Upper lobe of right lung (tissue), 1 donor: ENCODE results near the gene PADI4. TPM values are rescaled to one million over a fixed set of nuclear protein-coding genes. Genes with fewer than 3 reads are reported as not detected.

Experiments used
- ATAC-seq: fragments of 200-7000 bp; cut with Tn5 transposase; one replicate; pipeline ENCODE4 v1.9.1; 2020; ENCODE audit warnings: mild to moderate bottlenecking, moderate library complexity
- DNase-seq: peaks from one replicate; pipeline ENCODE4 v3.0.0-alpha.2; 2020
- H3K27ac ChIP-seq: fragments of 200-600 bp; one replicate; pipeline ENCODE4 v1.8.0; 2022
- H3K27me3 ChIP-seq: fragments of 200-600 bp; one replicate; pipeline ENCODE4 v1.8.0; 2022; ENCODE audit warnings: mild to moderate bottlenecking
- H3K36me3 ChIP-seq: fragments of 200-600 bp; one replicate; pipeline ENCODE4 v1.8.0; 2022
- H3K4me1 ChIP-seq: fragments of 200-600 bp; one replicate; pipeline ENCODE4 v1.8.0; 2022
- H3K4me3 ChIP-seq: fragments of 200-600 bp; one replicate; pipeline ENCODE4 v1.8.0; 2022; ENCODE audit warnings: mild to moderate bottlenecking
- H3K9me3 ChIP-seq: fragments of 200-600 bp; one replicate; pipeline ENCODE4 v1.8.0; 2022
- intact Hi-C: fragments of 100-400 bp; cut with DNase I; formaldehyde crosslinking; loops from one replicate; pipeline ENCODE4 v1.11.0; 2022
- total RNA-seq: library from RNA; stranded (reverse); fragmentation: NEBNext Ultra II Directional; extraction: Animal tissue kit (Norgen Biotek cat#: 25700); gene quantifications from one replicate; pipeline ENCODE4 v1.2.1, GENCODE V29; 2021
- TF ChIP-seq, protein P1 (sequence below): fragments of 200-600 bp; IDR thresholded peaks from one replicate; pipeline ENCODE4 v1.8.0; 2022; ENCODE audit warnings: antibody characterized with exemption
- donor health status: DM: no; HTN: yes; CAD: no; lungs with severe emphysema.

PADI4 gene
- total RNA-seq, 1 donor from 2014 or later: 2.3 TPM

DNA sequence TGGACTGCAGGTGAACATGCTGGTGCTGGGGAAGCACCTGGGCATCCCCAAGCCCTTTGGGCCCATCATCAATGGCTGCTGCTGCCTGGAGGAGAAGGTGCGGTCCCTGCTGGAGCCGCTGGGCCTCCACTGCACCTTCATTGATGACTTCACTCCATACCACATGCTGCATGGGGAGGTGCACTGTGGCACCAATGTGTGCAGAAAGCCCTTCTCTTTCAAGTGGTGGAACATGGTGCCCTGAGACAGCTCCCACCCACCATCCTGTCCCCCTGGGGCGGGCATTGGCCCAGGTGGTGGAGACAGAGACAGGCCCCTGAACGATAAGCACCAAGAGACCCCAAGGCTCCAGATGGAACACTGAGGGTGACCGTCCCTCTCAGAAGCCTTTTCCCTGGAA is 25.2 kb upstream of the PADI4 start:
- intact Hi-C loops: no loop called here
- H3K27ac ChIP-seq: no peak overlapping the region

DNA sequence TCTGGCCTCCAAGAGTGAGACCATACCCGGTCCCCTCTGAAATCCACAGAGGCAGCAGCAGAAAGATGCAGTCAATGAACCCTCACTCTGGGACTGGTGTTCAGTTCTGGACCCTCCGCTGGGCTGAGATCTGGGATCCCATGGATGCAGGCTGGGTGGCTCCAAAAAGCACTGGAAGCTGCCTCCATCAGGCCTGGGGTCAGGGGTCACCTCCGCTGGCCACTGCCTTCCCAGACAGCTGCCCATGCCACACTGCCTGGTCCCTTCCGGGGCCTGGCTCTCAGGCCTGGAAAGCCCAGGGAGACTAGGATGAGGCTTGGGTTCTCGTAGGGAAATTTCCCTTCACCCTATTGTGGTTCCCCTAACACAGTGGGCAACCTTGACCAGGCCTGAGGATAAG is 21.4 kb upstream of the PADI4 start:
- Histone ChIP-seq H3K27ac (no peak overlapping the region), H3K4me3 (no peak overlapping the region), H3K36me3 (no peaks in the 10 kb centered on the region), H3K4me1 (peaks cover 2% of the 10 kb centered on the region), H3K9me3 (no peaks in the 10 kb centered on the region), H3K27me3 (peaks cover 9% of the 10 kb centered on the region)
- TF ChIP-seq, protein P1, sequence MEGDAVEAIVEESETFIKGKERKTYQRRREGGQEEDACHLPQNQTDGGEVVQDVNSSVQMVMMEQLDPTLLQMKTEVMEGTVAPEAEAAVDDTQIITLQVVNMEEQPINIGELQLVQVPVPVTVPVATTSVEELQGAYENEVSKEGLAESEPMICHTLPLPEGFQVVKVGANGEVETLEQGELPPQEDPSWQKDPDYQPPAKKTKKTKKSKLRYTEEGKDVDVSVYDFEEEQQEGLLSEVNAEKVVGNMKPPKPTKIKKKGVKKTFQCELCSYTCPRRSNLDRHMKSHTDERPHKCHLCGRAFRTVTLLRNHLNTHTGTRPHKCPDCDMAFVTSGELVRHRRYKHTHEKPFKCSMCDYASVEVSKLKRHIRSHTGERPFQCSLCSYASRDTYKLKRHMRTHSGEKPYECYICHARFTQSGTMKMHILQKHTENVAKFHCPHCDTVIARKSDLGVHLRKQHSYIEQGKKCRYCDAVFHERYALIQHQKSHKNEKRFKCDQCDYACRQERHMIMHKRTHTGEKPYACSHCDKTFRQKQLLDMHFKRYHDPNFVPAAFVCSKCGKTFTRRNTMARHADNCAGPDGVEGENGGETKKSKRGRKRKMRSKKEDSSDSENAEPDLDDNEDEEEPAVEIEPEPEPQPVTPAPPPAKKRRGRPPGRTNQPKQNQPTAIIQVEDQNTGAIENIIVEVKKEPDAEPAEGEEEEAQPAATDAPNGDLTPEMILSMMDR: no peak
- peak; percentile 42 for DNase-seq
- intact Hi-C loops: no loop called here
- ATAC-seq: no peak

More for the DNA sequence above, 25.2 kb upstream of the PADI4 start:
- Histone ChIP-seq H3K9me3 (no peaks in the 10 kb centered on the region), H3K27me3 (peaks cover 5% of the 10 kb centered on the region), H3K4me3 (no peak overlapping the region), H3K4me1 (peaks cover 3% of the 10 kb centered on the region), H3K36me3 (no peaks in the 10 kb centered on the region)
- ATAC-seq (no peak), DNase-seq (no peak)
- TF ChIP-seq, protein P1: no peak

- TF ChIP-seq, protein P1: no peak
- H3K4me3 ChIP-seq: no peak overlapping the region
- DNase-seq: peak; percentile 31
- no peak overlapping the region for H3K27ac ChIP-seq
- no peaks in the 10 kb centered on the region for H3K9me3 ChIP-seq
- peaks cover 10% of the 10 kb centered on the region for H3K27me3 ChIP-seq
- H3K36me3 ChIP-seq: no peaks in the 10 kb centered on the region
- intact Hi-C loops: no loop called here
- H3K4me1 ChIP-seq: no peaks in the 10 kb centered on the region
- ATAC-seq: peak; percentile 30
These were observed 20.7 kb upstream of the PADI4 start for GRCh38 chr1:17287130-17287776.

GRCh38 chr1:17289721-17290120 is 18.3 kb upstream of the PADI4 start:
- ATAC-seq (no peak), DNase-seq (no peak)
- intact Hi-C loops: no loop called here
- H3K36me3 ChIP-seq: no peaks in the 10 kb centered on the region
- no peak overlapping the region for H3K4me3 ChIP-seq
- no peaks in the 10 kb centered on the region for H3K9me3 ChIP-seq
- TF ChIP-seq, protein P1: no peak
- peaks cover 19% of the 10 kb centered on the region for H3K27me3 ChIP-seq
- no peaks in the 10 kb centered on the region for H3K4me1 ChIP-seq
- no peak overlapping the region for H3K27ac ChIP-seq

- H3K36me3 ChIP-seq: no peaks in the 10 kb centered on the region
- no peaks in the 10 kb centered on the region for H3K9me3 ChIP-seq
- H3K27ac ChIP-seq: no peak overlapping the region
- intact Hi-C loops: no loop called here
- no peak overlapping the region for H3K4me3 ChIP-seq
- H3K27me3 ChIP-seq: peaks cover 19% of the 10 kb centered on the region
- TF ChIP-seq, protein P1: no peak
- no peaks in the 10 kb centered on the region for H3K4me1 ChIP-seq
- DNase-seq: no peak
- no peak for ATAC-seq
These were observed 17.4 kb upstream of the PADI4 start for GRCh38 chr1:17290553-17290952.
